HG02970 (cell line): ENCODE results near the gene GAMT.

Experiments
- ATAC-seq: cut with Tn5 transposase; IDR thresholded peaks from one replicate; pipeline ENCODE4 v1.9.1; 2021; ENCODE audit warnings: mild to moderate bottlenecking, moderate library complexity, moderate number of reproducible peaks; ENCODE audit not compliant: unreplicated experiment, low FRiP score

GAMT gene

DNA sequence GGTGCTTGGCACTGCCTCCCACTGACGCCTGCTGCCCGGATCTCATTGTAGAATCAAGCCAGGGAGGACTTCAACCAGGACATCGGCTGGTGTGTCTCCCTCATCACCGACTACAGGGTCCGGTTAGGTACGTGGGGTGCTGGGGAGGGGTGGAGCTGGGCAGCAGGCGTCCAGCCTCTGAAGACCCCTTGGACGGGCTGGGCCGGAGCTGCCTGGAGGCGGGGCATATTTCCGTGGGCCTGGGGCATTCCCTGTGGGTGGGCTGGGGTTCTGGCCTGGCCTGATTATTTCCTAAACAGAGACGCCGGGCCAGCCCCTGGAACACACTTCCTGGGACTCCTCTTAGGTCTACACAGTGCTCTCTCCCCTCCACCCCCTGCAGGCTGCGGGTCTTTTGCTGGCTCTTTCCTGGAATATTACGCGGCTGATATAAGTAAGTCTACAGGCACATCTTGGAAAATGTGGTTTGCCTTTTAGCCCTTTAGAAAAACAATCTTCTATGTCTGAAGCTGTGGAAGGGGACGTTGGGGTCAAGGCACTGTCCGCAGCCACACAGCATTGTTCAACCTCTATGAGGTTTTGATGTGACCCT lies 32.0 kb downstream of the GAMT start:
- no peak for ATAC-seq

DNA sequence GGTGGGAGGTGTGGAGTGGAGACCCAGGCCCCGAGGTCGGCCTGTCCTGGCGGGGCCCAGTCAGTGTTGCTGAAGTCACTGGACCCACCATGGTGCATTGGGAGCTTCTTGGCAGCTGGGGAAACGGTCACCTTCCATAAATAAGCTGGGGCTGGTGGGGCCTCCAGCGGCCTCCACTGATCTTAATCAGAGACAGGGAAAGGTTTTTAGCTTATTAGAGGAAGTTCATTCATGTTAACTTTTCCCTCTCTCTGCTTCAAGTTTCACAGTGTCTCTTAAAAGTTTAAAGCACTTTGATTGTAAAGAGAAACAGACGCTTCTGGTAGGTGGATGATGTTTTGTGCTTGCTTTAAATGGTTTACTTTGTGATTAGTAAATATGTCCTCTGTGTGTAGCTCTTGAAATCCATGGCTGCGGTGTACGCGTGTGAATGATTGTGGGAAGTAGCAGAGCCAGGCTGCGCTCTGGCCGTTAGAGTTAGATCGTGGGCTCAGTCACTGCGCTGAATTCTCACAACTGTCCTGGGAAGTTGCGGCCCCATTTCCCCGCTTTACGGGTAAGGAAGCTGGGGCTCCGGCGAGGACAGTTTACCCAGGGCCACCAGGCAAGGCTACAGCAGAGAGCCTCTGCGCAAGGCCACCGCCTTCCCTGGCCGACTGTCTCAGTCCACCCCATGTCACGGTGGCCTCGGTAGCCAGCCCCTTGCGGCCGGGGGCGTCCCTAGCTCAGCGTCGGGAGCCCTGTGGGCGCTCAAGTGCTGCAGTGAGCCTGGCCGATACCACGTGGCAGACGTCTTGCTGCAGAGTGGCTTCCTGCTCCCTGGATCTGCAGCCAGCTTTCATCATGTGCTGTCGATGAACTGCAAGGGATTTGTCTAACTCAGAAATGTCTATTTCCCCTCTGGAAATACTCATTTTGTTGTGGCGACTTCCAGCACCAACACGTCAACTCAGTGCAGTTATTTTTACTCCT lies 34.2 kb downstream of the GAMT start:
- ATAC-seq, result no peak

DNA sequence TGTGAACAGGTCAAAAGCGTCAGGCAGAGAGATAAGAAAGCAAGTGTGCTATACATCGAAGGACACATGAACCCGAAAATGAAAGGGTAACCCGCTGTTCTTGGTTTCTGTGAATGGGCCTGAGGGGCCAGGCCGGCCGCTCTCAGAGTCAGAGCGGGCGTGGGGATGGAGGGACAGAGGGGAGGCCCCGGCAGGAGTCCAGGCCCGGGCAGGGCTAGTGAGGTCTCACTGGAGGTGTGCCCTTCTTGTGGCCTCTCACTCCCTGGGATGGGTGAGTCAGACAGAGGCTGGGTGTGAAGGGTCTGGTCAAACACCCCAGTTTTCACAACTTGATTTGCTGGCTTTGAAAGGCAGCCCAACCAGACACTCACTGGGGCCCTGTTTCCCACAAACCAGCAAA lies 35.0 kb downstream of the GAMT start:
- no peak for ATAC-seq

DNA sequence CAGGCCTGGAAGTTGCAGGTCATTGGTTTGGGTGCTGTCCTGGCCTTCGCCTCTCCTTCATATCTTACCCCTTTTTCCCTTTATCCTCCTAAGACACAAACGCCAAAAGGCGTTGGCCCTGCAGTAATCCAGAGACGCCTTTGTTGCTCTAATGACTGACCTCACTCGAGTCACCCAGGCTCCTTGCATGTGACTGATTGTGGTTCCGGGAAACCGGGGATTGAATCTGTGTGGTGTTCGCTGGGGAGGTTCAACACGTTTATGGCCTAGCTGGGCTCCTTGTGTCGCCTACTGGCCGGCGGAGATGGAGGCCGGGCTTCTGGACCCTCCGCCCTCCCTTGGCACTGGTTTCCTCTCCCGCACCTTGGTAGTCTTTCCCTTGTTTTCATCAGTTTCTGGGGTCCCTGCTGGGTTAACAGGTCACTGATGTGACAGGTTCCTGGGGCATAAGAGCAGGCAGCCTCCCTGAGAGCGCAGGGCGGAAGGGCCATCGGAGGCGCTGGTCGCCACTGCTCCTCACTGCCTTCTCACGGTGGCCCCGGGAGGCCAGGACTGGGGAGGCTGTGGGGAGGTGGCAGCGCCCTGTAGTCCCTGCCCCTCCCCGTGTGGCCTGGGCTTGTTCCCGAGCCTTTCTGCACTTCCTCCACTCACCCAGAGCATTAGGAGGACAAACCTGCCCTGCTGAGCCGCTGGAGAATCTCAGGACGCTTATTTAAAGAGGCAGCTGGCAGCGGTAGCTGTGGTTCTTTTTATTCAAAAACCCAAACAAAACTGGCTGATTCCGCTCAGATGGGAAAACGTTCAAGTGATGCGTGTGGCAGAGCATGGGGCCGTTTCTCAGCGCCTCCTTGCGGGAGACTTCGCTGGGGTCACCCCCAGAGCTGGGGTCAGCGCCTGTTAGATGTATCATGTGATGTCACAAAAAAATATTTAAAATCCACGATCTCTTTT lies 35.7 kb downstream of the GAMT start:
- ATAC-seq, result no peak

DNA sequence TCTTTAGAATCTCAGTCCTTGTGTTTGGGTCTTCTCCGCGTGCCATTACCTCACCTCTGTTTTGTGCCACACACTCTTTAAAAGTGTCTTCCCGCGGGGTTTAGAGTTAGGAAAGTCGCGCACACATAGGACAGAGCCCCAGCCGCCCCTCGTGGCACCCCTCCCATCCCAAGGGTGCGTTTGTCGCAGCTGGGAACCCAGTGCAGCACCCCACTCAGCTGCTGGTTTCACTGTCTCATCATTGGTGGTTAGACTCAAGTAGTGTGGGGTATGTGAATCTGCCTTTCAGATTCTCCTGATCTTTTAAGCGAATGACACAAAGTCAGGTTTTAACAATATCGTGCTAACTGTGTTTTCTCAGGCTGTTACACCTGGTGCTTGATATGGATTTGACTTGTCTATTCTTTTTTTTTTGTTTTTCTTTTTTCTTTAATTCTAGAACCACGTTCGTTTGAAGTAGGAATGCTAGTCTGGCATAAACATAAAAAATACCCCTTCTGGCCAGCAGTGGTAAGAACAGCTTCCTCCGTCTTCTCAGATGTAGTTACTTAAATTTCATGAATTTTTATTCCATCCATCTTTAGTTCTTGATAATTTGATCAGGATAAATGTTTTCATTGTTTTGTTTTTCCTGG lies 37.2 kb downstream of the GAMT start:
- ATAC-seq, result no peak

DNA sequence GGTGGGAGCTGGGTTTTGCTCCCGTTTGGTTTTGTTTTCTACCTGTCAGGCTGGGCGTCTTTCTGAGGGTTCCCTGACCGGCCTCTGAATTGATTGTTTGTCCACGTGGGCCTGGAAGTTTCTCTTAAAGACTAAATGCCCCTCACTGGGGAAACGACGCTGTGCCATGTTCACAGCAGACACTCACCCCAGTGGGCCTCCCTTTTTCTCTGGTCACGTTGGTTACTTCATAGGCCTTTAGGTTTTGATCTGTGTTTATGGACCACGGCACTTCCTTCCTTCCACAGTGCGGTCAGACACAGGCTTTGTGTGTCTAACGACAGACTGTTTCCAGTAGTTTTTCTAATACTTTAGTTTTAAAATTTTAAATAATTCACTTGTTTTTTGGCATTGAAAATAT lies 37.7 kb downstream of the GAMT start:
- no peak for ATAC-seq

DNA sequence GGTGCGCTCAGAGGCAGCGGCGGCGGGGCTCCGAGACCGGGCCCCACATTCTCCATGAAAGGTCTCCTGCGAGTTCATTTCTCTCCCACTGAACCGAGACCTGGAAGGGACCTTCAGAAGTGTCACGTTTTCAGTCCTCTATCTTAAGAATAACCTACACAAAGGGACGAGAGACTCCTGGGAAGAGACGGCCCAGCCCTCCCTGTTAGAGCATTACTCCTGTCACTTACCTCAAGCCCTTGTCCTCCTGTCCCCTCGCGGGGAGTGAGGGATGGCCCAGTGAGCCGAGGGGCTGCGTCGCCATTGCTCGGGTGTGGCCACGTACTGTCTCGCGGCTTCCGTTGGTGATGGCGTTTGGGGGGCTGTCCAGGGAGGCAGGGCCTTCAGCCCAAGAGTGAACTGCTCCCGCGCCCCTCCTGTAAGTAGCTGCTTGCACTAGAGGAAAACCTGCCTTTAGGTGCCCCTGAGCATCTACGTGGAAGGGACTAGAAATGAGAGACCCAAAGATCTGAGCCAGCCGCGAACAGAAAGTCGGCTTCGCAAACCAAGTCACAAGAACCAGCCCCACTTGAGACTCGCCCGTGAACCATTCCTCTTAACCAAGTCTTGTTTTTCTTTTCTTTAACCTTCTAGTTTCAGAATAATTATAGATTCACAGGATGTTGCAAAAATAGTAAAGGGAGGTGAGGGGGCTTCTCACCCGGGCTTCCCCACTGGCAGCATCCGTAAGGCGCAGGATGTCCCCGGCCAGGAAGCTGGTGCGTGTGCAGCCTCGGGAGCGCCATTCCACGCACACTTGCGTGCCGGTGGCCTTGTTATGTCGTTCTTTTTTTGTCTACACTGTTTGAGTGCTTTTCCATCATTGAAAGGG lies 38.7 kb downstream of the GAMT start:
- ATAC-seq, result no peak

DNA sequence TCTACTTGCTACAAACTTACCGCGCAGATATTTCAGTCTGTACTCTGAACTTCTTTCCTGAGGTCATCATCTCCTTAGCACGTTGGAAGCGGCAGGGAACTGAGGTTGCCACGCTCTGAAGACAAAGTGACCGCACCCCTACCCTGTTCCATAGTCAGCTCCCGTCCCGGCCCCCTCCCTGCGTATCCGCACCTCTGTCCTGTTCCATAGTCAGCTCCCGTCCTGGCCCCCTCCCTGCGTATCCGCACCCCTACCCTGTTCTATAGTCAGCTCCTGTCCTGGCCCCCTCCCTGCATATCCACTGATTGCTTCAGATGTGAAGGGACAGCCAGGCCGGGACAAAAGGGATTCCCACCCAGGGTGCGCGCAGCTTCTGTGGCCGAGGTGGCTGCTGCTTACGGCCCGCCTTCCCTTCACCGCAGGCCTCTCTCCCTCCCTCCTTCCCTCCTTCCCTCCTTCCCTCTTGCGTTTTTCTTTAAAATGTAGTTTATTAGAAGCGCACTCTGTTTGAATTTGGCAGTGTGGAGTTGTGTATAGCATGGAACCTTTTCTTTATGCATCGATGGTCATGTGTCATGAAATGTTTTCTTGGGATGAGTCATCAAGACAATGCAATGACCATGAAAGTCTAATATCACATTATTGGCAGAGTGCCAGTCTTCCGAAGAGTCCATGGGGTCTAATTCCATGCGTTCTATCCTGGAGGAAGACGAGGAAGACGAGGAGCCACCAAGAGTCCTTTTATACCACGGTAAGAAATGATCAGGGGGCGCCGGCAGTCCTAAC lies 39.5 kb downstream of the GAMT start:
- no peak for ATAC-seq

DNA sequence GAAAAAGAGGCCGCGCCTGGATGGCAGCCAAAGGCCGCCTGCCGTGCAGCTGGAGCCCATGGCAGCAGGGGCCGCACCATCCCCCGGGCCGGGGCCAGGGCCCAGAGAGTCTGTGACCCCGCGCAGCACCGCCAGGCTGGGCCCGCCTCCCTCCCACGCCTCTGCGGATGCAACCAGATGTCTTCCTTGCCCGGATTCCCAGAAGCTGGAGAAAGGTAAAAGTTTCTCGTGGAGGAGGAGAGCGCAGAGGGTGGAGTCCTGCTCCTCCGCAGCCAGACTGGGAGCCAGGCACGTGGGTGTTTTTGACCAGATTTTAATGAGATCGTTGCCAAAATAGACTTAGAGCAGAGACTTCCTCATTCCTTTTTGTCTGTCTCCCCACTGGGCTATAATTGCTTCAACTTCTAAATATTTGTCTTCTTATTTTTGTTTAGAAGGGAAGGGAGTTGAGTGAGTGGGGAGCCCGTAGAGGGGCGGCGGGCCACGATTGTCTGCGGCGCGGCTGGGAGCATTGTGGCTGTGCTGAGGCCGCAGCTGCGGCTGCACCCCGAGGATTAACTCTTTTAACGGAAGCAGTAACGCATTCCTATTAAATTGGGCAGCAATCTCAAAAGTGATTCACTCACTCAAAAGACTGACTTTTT lies 40.4 kb downstream of the GAMT start:
- ATAC-seq, result no peak

DNA sequence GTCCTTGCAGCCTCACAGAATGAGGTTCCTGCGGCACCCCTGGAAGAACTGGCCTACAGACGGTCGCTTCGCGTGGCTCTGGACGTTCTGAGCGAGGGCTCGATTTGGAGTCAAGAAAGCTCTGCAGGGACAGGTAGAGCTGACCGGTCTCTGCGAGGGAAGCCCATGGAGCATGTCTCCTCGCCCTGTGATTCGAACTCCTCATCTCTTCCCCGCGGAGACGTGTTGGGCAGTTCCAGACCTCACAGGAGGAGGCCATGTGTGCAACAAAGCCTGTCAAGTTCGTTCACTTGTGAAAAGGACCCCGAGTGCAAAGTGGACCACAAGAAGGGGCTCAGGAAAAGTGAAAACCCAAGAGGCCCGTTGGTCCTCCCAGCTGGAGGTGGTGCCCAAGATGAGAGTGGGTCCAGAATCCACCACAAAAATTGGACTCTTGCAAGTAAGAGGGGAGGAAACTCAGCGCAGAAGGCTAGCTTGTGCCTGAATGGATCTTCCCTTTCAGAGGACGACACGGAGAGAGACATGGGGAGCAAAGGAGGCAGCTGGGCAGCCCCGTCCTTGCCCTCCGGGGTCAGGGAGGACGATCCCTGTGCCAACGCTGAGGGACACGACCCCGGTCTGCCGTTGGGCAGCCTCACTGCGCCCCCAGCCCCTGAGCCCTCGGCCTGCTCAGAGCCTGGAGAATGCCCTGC lies 41.1 kb downstream of the GAMT start:
- no peak for ATAC-seq

DNA sequence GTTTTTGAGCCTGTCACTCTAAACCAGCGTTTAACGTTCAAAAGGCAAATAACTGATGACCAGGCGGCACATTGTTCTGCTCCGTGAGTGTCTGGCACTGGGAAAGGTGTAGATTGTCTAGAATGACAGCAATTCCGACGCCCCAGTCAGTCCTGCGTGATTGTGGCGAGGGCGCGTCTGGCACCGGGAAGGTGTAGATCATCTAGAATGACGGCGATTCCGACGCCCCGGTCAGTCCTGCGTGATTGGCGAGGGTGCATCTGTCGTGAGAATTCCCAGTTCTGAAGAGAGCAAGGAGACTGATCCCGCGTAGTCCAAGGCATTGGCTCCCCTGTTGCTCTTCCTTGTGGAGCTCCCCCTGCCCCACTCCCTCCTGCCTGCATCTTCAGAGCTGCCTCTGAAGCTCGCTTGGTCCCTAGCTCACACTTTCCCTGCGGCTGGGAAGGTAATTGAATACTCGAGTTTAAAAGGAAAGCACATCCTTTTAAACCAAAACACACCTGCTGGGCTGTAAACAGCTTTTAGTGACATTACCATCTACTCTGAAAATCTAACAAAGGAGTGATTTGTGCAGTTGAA lies 43.7 kb downstream of the GAMT start:
- no peak for ATAC-seq

DNA sequence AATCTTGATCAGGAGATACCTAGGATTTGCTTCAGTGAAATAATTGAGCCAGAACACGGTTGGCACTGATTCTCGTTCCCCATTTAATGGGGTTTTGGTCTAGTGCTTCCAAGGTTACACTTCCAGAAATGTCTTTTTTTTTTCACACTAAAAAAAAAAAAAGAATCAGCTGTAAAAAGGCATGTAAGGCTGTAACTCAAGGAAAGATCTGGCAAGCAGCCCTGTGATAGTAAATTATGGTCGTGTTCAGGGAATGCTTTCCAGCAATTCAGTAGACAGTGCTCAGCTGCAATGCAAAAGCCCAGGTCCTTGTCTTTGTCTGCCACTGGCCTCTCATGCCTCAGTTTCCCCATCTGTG lies 44.9 kb downstream of the GAMT start:
- no peak for ATAC-seq

DNA sequence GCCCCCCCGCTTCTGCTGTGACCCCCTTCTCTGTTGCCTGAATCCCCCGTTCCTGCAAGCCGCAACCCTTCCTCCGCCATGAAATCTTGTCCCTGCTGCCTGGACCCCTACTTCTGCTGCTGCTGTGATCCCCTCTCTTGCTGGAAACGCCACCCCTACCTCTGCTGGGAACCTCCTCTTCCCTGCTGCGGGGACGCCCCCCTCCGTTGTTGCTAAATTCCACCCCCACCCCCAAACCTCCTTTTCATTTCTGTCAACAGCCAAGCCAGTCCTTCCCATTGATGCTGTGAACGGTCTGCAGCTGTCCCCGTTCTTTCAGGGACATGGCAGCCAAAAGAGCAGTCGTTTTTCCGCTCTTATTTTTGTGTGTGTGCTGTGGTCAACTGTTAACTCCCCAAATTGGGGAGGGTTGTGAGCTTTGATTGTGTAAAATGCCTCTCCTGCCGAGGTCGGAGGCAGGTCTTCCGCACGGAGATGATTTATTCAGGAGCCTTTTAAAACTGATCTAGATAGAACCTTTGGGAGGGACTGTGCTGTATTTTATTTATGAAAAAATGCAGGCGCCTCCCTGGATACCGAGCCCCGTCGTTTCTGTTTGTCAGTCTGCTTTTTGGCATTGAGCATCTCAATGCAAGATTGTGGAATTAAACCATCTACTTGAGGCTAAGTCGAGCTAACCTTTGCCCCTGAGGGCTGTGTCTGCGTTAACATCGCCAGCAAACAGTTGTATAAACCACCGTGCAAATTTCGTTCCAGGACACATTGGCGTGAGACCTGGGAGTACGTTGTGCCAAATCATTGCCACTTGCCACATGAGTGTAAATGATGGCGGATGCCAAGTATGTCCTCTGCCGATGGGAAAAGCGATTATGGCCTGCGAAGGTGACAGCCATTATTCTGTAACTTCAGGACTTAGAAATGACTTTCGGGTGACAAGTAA lies 45.5 kb downstream of the GAMT start:
- no peak for ATAC-seq

DNA sequence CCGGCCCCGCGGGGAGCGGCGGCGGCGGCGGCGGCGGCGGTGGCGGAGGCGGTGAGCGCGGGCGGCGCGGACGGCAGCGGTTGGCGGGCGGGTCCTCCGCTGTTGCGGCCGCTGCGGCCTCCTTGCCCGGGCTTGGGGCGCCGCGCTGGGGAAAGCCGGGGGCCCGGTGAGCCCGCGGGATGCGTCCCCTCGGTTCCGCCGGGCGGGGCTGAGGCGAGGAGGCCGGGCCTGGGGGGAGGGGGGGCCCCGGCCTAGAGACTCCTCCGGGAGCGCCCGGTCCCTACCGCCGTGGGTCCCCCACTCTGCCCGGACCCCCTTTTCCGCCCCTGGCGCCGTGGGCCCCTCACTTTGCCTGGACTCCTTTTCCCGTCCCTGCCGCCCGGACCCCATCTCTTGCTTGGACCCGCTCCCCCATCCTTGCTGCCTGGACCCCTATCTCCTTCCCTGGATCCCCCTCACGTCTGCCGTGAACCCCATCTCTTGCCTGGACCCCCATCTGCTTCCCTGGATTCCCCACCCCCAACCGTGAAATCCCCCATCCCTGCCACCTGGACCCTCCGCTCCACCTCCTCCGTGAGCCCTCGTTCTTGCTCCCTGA lies 46.3 kb downstream of the GAMT start:
- no peak for ATAC-seq

DNA sequence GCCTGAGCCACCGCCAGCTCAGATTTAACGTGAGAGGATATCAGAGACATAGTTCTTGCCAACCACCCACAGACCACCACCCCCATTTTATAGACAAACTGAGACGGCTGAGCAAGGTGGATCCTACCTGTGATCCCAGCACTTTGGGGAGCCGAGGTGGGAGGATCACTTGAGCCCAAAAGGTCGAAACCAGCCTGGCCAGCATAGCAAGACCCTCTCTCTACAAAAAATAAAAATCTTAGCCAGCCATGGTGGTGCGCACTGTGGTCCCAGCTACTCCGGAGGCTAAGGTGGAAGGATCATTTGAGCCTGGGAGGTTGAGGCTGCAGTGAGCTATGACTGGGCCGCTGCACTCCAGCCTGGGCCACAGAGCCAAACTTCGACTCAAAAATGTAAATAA lies 48.2 kb downstream of the GAMT start:
- ATAC-seq, result no peak

DNA sequence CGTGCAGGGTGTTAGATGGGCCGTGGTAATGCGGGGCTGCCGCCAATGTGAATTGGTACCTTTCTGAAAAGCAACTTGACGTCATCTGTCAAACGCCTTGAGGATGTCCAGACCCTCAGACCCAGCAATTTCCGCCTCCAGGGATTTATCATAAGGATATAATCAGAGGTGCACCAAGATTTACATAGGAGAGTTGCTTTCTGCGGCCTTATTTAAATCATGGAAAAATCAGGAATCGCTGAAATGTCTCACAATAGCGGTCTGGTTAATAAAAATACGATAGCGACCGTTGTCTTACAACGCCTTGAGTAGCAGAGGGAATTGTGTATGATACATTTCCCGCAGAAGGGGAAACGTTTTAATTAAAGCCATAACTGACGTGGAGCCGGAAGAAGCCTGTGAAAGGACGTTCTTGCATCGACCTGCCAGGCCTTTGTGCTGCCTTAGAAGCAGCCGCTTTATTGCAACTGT lies 49.9 kb downstream of the GAMT start:
- no peak for ATAC-seq
